Measurements from ENCODE around the gene SULT1E1. TPM values are rescaled to one million over a fixed set of nuclear protein-coding genes. Genes with fewer than 3 reads are reported as not detected.

SULT1E1 gene
- total RNA-seq, 1 experiment from 2014 or later = 0.43 TPM

DNA sequence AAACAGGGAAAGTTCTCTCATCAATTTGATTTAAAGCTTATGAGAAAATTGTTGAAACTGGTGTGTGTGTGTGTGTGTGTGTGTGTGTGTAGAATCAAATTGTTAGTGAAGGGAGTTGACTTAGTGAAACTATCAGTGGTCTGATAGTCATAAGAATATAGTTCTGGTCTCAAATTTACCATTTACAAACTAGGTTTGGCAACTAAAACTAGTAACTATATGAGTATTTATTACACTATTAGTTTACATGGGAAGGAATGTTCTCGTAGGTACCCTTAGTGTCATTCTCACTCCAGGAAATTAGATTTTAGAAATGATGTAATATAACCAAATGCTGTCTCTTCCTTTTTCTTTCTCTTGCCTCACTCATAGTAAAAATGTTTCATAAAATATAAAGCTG lies 11.9 kb downstream of the SULT1E1 start:
- no TSS peak for BruUV-seq (replicated peaks)

DNA sequence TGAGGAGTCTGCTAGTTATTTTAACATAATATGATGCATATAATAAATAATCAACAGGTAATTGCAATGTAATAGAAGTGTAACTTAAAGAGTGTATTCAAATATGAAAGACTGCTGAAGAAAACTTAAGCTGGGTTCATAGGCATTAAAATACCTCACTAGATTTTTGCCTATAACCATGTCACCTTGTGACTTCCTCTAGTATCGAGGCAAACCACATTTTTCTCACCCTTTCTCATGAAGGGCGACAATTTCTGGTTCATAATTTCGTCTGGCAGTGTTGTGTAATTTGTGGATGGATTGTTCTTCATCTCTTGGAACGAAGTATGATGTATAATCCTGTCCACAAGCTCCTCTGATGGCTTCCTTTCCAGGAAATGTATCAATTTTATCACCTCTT lies 16.0 kb downstream of the SULT1E1 start:
- Histone ChIP-seq H3K9me3 (peaks cover 3% of the 10 kb centered on the region; the same call in 1 of the 2 replicates), H3K4me3 (ENCODE audit: low read depth, low read length) (no peak overlapping the region), H3K27me3 (replicated peaks; ENCODE audit: control insufficient read depth, insufficient read depth, low read length) (no peaks in the 10 kb centered on the region), H3K4me1 (no peaks in the 10 kb centered on the region), H3K36me3 (ENCODE audit: control insufficient read depth, insufficient read depth, low read length) (no peaks in the 10 kb centered on the region)
- intact Hi-C loops (cut with micrococcal nuclease; ENCODE audit: unreplicated experiment) = no loop called here
- TF ChIP-seq CTCF (IDR thresholded peaks at IDR 0.05; ENCODE audit: insufficient read depth in 1 of 2, low read depth in 1 of 2, low read length in 1 of 2, severe bottlenecking in 1 of 2, unreplicated experiment in 1 of 2) = no peak
- H3K9me3 Mint-ChIP-seq (ENCODE audit: unreplicated experiment) = no peaks in the 10 kb centered on the region
- no peak overlapping the region for H3K27ac Mint-ChIP-seq (ENCODE audit: unreplicated experiment)
- H3K27me3 Mint-ChIP-seq (ENCODE audit: insufficient read depth, unreplicated experiment) = no peaks in the 10 kb centered on the region
- H3K36me3 Mint-ChIP-seq (ENCODE audit: insufficient read depth, unreplicated experiment) = no peaks in the 10 kb centered on the region
- POLR2A ChIA-PET = no interaction called here
- no peak for DNase-seq
- no peaks in the 10 kb centered on the region for H3K4me1 Mint-ChIP-seq (ENCODE audit: low read depth, unreplicated experiment)
- H3K4me3 Mint-ChIP-seq (ENCODE audit: unreplicated experiment) = no peak overlapping the region
- CTCF ChIA-PET = no interaction called here
- no TSS peak for BruUV-seq (replicated peaks)

More for the DNA sequence above, 11.9 kb downstream of the SULT1E1 start:
- no peak overlapping the region for H3K4me3 Mint-ChIP-seq (ENCODE audit: unreplicated experiment)
- no peak for DNase-seq
- H3K9me3 Mint-ChIP-seq (ENCODE audit: unreplicated experiment) = no peaks in the 10 kb centered on the region
- Histone ChIP-seq H3K9me3 (peaks cover 3% of the 10 kb centered on the region; the same call in 1 of the 2 replicates), H3K36me3 (ENCODE audit: control insufficient read depth, insufficient read depth, low read length) (no peaks in the 10 kb centered on the region), H3K4me3 (ENCODE audit: low read depth, low read length) (no peak overlapping the region), H3K4me1 (no peaks in the 10 kb centered on the region), H3K27me3 (replicated peaks; ENCODE audit: control insufficient read depth, insufficient read depth, low read length) (no peaks in the 10 kb centered on the region)
- H3K36me3 Mint-ChIP-seq (ENCODE audit: insufficient read depth, unreplicated experiment) = no peaks in the 10 kb centered on the region
- CTCF ChIA-PET = no interaction called here
- no peaks in the 10 kb centered on the region for H3K4me1 Mint-ChIP-seq (ENCODE audit: low read depth, unreplicated experiment)
- TF ChIP-seq CTCF (IDR thresholded peaks at IDR 0.05; ENCODE audit: insufficient read depth in 1 of 2, low read depth in 1 of 2, low read length in 1 of 2, severe bottlenecking in 1 of 2, unreplicated experiment in 1 of 2) = no peak
- POLR2A ChIA-PET = no interaction called here
- intact Hi-C loops (cut with micrococcal nuclease; ENCODE audit: unreplicated experiment) = no loop called here
- no peak overlapping the region for H3K27ac Mint-ChIP-seq (ENCODE audit: unreplicated experiment)
- no peaks in the 10 kb centered on the region for H3K27me3 Mint-ChIP-seq (ENCODE audit: insufficient read depth, unreplicated experiment)

GRCh38 chr4:69843301-69843700 lies 16.6 kb downstream of the SULT1E1 start:
- no peak overlapping the region for H3K27ac Mint-ChIP-seq (ENCODE audit: unreplicated experiment)
- DNase-seq = no peak
- CTCF ChIA-PET = no interaction called here

More at GRCh38 chr4:69843301-69843700, 16.6 kb downstream of the SULT1E1 start:
- no peaks in the 10 kb centered on the region for H3K36me3 ChIP-seq (ENCODE audit: control insufficient read depth, insufficient read depth, low read length)
- Mint-ChIP-seq H3K9me3 (ENCODE audit: unreplicated experiment) (no peaks in the 10 kb centered on the region), H3K4me3 (ENCODE audit: unreplicated experiment) (no peak overlapping the region), H3K36me3 (ENCODE audit: insufficient read depth, unreplicated experiment) (no peaks in the 10 kb centered on the region), H3K4me1 (ENCODE audit: low read depth, unreplicated experiment) (no peaks in the 10 kb centered on the region), H3K27me3 (ENCODE audit: insufficient read depth, unreplicated experiment) (no peaks in the 10 kb centered on the region)
- H3K4me1 ChIP-seq = no peaks in the 10 kb centered on the region
- no peak for TF ChIP-seq CTCF (IDR thresholded peaks at IDR 0.05; ENCODE audit: insufficient read depth in 1 of 2, low read depth in 1 of 2, low read length in 1 of 2, severe bottlenecking in 1 of 2, unreplicated experiment in 1 of 2)
- intact Hi-C loops (cut with micrococcal nuclease; ENCODE audit: unreplicated experiment) = no loop called here
- H3K4me3 ChIP-seq (ENCODE audit: low read depth, low read length) = no peak overlapping the region
- no TSS peak for BruUV-seq (replicated peaks)
- POLR2A ChIA-PET = no interaction called here
- peaks cover 3% of the 10 kb centered on the region; the same call in 1 of the 2 replicates for H3K9me3 ChIP-seq
- no peaks in the 10 kb centered on the region for H3K27me3 ChIP-seq (replicated peaks; ENCODE audit: control insufficient read depth, insufficient read depth, low read length)
